SK-N-SH (cell line): Measurements from ENCODE around the gene ADIPOR2. TPM values are rescaled to one million over a fixed set of nuclear protein-coding genes. Genes with fewer than 3 reads are reported as not detected.

Experiments used
- CTCF ChIA-PET: fragments of 300-600, 350-600 bp; formaldehyde crosslinking; extraction: SDS; loops from one replicate; lab custom pipeline; 2021; lab: Yijun Ruan, JAX
- POLR2A ChIA-PET: fragments of 350-600 bp; sonication (Branson Sonifier 250); formaldehyde crosslinking; extraction: SDS; loops from one replicate; lab custom pipeline; 2020; ENCODE audit warnings: antibody characterized with exemption, inconsistent platforms; lab: Yijun Ruan, JAX
- DNase-seq: peaks from one replicate; pipeline ENCODE4 v3.0.0; 2012
- H2AFZ ChIP-seq: fragments of 200-600 bp; sonication (generic); 2 replicates; pipeline ENCODE4 v1.8.1; 2016; ENCODE audit warnings: antibody characterized with exemption, mild to moderate bottlenecking, low read depth
- H3F3A ChIP-seq: fragments of 200-600 bp; sonication (generic); replicated peaks from 2 replicates; pipeline ENCODE3; 2016; ENCODE audit warnings: antibody characterized with exemption, mild to moderate bottlenecking; ENCODE audit not compliant: insufficient read depth
- H3K27ac ChIP-seq, 2 experiments: fragments of 200-500 bp in 1 of 2; fragments of 200-600 bp in 1 of 2; sonication (Bioruptor generic) in 1 of 2; sonication (generic), shearing (Covaris generic) in 1 of 2; 2 replicates each; pipeline versions ENCODE4 v1.5.1 to v1.6.1; 2014 to 2016; ENCODE audit warnings: low read depth in 2 of 2, inconsistent platforms in 1 of 2, low read length in 1 of 2, mild to moderate bottlenecking in 1 of 2, mixed read lengths in 1 of 2
- H3K27me3 ChIP-seq: fragments of 200-600 bp; sonication (generic), shearing (Covaris generic); 2 replicates; pipeline ENCODE4 v1.6.1; 2016; ENCODE audit warnings: mixed run types; ENCODE audit not compliant: insufficient read depth
- H3K36me3 ChIP-seq, 2 experiments: fragments of 200-500 bp in 1 of 2; fragments of 200-600 bp in 1 of 2; sonication (Bioruptor generic) in 1 of 2; sonication (generic) in 1 of 2; replicated peaks in 1 of 2; 2 replicates each; pipeline versions ENCODE3 to v1.5.1; 2014 to 2016; ENCODE audit warnings: low read length in 1 of 2, mild to moderate bottlenecking in 1 of 2; ENCODE audit not compliant: insufficient read depth in 2 of 2, control insufficient read depth in 1 of 2
- H3K4me1 ChIP-seq, 2 experiments: fragments of 200-500 bp in 1 of 2; fragments of 200-600 bp in 1 of 2; sonication (Bioruptor generic) in 1 of 2; sonication (generic), shearing (Covaris generic) in 1 of 2; 2 replicates each; pipeline versions ENCODE4 v1.5.1 to v1.6.1; 2014 to 2016; ENCODE audit warnings: low read depth in 1 of 2, low read length in 1 of 2, mixed run types in 1 of 2; ENCODE audit not compliant: insufficient read depth in 2 of 2, control insufficient read depth in 1 of 2
- H3K4me2 ChIP-seq: fragments of 200-600 bp; sonication (generic), shearing (Covaris generic); 2 replicates; pipeline ENCODE4 v1.6.1; 2017; ENCODE audit warnings: mixed run types
- H3K4me3 ChIP-seq, 2 experiments: fragments of 200-500 bp in 1 of 2; fragments of 200-600 bp in 1 of 2; sonication (Bioruptor generic) in 1 of 2; sonication (generic), shearing (Covaris generic) in 1 of 2; 2 replicates each; pipeline versions ENCODE4 v1.5.1 to v1.8.1; 2014 to 2016; ENCODE audit warnings: low read depth in 2 of 2, inconsistent platforms in 1 of 2, low read length in 1 of 2, mild to moderate bottlenecking in 1 of 2, mixed read lengths in 1 of 2, moderate library complexity in 1 of 2
- H3K79me2 ChIP-seq: fragments of 200-600 bp; sonication (generic); 2 replicates; pipeline ENCODE4 v1.8.1; 2017; ENCODE audit warnings: mild to moderate bottlenecking; ENCODE audit not compliant: insufficient read depth
- H3K9ac ChIP-seq: fragments of 200-600 bp; sonication (generic); 2 replicates; pipeline ENCODE4 v1.6.1; 2017; ENCODE audit warnings: mixed run types
- H3K9me2 ChIP-seq: fragments of 200-600 bp; sonication (generic); 2 replicates; pipeline ENCODE4 v1.6.1; 2017; ENCODE audit warnings: mixed run types
- H3K9me3 ChIP-seq: fragments of 200-600 bp; sonication (generic); 2 replicates; pipeline ENCODE4 v1.6.1; 2017; ENCODE audit warnings: mixed run types, mild to moderate bottlenecking, moderate library complexity
- H4K20me1 ChIP-seq: fragments of 200-600 bp; sonication (generic); 2 replicates; pipeline ENCODE4 v1.6.1; 2017; ENCODE audit warnings: mild to moderate bottlenecking, mixed run types; ENCODE audit not compliant: insufficient read depth
- ELF1 ChIP-seq: IDR thresholded peaks from 2 replicates; pipeline ENCODE4 v1.4.0; 2012
- EZH2phosphoT487 ChIP-seq: fragments of 200-600 bp; sonication (generic); IDR thresholded peaks from 2 replicates; pipeline ENCODE4 v1.6.1; 2017; ENCODE audit warnings: low read depth, mixed run types, mild to moderate bottlenecking, antibody characterized with exemption, moderate library complexity, borderline replicate concordance
- FOSL2 ChIP-seq: IDR thresholded peaks from 2 replicates; pipeline ENCODE4 v1.4.0; 2012; ENCODE audit warnings: low read depth, mild to moderate bottlenecking, moderate library complexity, borderline replicate concordance
- FOXJ3 ChIP-seq: sonication (generic); formaldehyde crosslinking; IDR thresholded peaks from 2 replicates; pipeline ENCODE4 v1.5.1; 2020; ENCODE audit warnings: mild to moderate bottlenecking, missing genetic modification reagents
- FOXM1 ChIP-seq: IDR thresholded peaks from 2 replicates; pipeline ENCODE4 v1.4.0; 2012; ENCODE audit warnings: low read depth, mild to moderate bottlenecking
- GABPA ChIP-seq: IDR thresholded peaks from 2 replicates; pipeline ENCODE4 v1.4.0; 2012; ENCODE audit warnings: low read depth, mild to moderate bottlenecking
- MXI1 ChIP-seq: IDR thresholded peaks from 2 replicates; pipeline ENCODE4 v1.6.1; 2012; ENCODE audit warnings: mild to moderate bottlenecking, low read depth, low read length, improper control_type of control experiment
- NRF1 ChIP-seq: IDR thresholded peaks from 2 replicates; pipeline ENCODE4 v1.6.1; 2012; ENCODE audit warnings: low read depth, mild to moderate bottlenecking, low read length
- POLR2AphosphoS5 ChIP-seq: IDR thresholded peaks from 2 replicates; pipeline ENCODE4 v1.6.1; 2012; ENCODE audit warnings: low read depth, low read length
- RCOR1 ChIP-seq: fragments of 150-350 bp; IDR thresholded peaks from 2 replicates; pipeline ENCODE4 v1.6.1; 2017; ENCODE audit warnings: antibody characterized with exemption, low read length
- SMC3 ChIP-seq: IDR thresholded peaks from 2 replicates; pipeline ENCODE4 v1.6.1; 2012; ENCODE audit warnings: low read depth, low read length, improper control_type of control experiment
- TEAD4 ChIP-seq: IDR thresholded peaks from 2 replicates; pipeline ENCODE4 v1.4.0; 2012; ENCODE audit warnings: mild to moderate bottlenecking, borderline replicate concordance; ENCODE audit not compliant: insufficient read depth
- USF1 ChIP-seq: IDR thresholded peaks from 2 replicates; pipeline ENCODE4 v1.4.0; 2012; ENCODE audit warnings: low read depth, borderline replicate concordance
- YY1 ChIP-seq: IDR thresholded peaks from 2 replicates; pipeline ENCODE4 v1.4.0; 2012; ENCODE audit warnings: low read depth, mild to moderate bottlenecking
- WGBS: methylation state at CpG from one replicate; pipeline ENCODE4 v1.1.6; 2017; ENCODE audit warnings: low lambda C conversion rate; 5-methylcytosine and 5-hydroxymethylcytosine counted together
- polyA plus RNA-seq, 3 experiments: library from polyadenylated mRNA; depleted of rRNA; stranded (reverse); fragments of >200 nt; gene quantifications; 2 replicates each; pipeline ENCODE4 v1.2.3, GENCODE V29; 2012
- TF ChIP-seq, protein P1 (sequence below): IDR thresholded peaks from 2 replicates; pipeline ENCODE4 v1.4.0; 2012; ENCODE audit warnings: low read depth, borderline replicate concordance
- TF ChIP-seq, protein P2 (sequence below): IDR thresholded peaks from 2 replicates; pipeline ENCODE4 v1.4.0; 2012; ENCODE audit warnings: low read depth

The ADIPOR2 gene
- polyA plus RNA-seq, 1 of the 3 experiments (the other 2 are of a cell fraction) = 17.1 TPM

DNA sequence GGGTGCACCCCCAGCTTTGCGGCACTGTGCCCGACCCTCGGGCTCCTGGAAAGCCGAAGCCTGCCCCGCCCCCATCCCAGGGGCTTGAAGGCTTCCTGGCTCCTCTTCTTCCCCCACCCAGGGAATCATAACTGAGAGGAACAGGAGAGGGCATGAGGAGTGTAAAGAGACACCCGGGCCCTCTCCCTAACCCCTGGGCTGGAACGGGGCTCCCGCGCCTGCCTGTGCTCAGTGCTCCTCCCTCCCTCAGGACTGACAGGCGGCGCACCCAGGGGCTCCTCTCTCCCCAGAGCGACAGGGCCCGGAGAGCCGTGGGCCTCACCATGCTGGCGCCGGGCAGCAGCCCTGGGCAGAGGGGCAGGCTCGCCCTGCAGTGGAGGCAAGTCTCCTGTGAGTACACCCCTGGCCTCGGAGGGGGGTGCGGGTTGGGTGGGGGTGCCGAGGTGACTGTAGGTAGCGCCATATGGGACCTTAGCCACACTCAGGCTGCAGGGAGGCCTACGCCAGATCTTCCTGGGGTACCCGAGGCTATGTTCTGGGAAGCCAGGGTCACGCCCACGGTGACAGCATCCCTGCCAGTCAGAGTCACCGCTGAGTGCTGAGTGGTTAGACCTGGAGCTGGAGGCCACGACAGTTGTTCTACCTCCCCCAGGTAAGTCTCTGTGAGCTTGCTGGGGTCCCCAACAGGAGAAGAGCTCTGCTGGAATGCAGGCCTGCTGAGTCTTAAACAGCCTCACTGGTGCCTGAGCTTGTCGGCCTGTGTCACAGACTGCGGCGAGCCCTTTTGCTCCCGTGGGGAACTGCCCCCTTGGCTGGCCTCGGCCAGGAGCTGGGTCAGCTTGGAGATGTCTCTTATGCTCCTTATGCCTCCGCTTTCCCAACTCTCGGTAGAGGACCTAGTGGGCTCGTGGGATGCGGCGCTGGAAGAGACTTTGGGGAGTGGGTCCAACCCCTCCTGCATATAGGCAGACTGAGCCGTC lies 137.2 kb downstream of the ADIPOR2 start:
- Histone ChIP-seq H3K9me3 (no peaks in the 10 kb centered on the region), H3K36me3 (no peaks in the 10 kb centered on the region), H3K4me2 (no peak overlapping the region), H3F3A (no peaks in the 10 kb centered on the region), H4K20me1 (no peaks in the 10 kb centered on the region), H3K4me1 (peaks cover 0 to 66% of the 10 kb centered on the region in 2 experiments; a peak in 2 of 4 replicates), H3K79me2 (no peaks in the 10 kb centered on the region), H2AFZ (no peak overlapping the region), H3K9me2 (no peaks in the 10 kb centered on the region), H3K4me3 (no peak overlapping the region), H3K9ac (no peak overlapping the region), H3K27ac (no peak overlapping the region), H3K27me3 (no peaks in the 10 kb centered on the region)
- no peak for DNase-seq
- 75% methylated on average over 22 of the region's 38 CpGs for WGBS
- CTCF ChIA-PET = interaction anchor here (0.7 to 3.1 kb wide), 4 partner anchors 8 to 112 kb away, joined by 3 to 13 read pairs (median 4); partner anchors contain the start of gene LRTM2
- POLR2A ChIA-PET = no interaction called here
- TF ChIP-seq FOSL2 (no peak), GABPA (no peak), USF1 (no peak), EZH2phosphoT487 (no peak), ELF1 (no peak), SMC3 (no peak), POLR2AphosphoS5 (no peak)
- TF ChIP-seq, protein P1, sequence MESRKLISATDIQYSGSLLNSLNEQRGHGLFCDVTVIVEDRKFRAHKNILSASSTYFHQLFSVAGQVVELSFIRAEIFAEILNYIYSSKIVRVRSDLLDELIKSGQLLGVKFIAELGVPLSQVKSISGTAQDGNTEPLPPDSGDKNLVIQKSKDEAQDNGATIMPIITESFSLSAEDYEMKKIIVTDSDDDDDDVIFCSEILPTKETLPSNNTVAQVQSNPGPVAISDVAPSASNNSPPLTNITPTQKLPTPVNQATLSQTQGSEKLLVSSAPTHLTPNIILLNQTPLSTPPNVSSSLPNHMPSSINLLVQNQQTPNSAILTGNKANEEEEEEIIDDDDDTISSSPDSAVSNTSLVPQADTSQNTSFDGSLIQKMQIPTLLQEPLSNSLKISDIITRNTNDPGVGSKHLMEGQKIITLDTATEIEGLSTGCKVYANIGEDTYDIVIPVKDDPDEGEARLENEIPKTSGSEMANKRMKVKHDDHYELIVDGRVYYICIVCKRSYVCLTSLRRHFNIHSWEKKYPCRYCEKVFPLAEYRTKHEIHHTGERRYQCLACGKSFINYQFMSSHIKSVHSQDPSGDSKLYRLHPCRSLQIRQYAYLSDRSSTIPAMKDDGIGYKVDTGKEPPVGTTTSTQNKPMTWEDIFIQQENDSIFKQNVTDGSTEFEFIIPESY = no peak
- TF ChIP-seq, protein P2, sequence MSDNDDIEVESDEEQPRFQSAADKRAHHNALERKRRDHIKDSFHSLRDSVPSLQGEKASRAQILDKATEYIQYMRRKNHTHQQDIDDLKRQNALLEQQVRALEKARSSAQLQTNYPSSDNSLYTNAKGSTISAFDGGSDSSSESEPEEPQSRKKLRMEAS = no peak
- TF ChIP-seq, all 33 proteins: peak for 0

GRCh38 chr12:1828856-1829255 lies 138.0 kb downstream of the ADIPOR2 start:
- Histone ChIP-seq H3K9ac (no peak overlapping the region), H4K20me1 (no peaks in the 10 kb centered on the region), H3K27ac (no peak overlapping the region; a peak in 1 of 4 replicates), H3K9me3 (no peaks in the 10 kb centered on the region), H3K27me3 (no peaks in the 10 kb centered on the region), H3K36me3 (no peaks in the 10 kb centered on the region), H3K79me2 (no peaks in the 10 kb centered on the region), H3K9me2 (no peaks in the 10 kb centered on the region), H3K4me3 (no peak overlapping the region), H3K4me1 (peaks cover 0 to 63% of the 10 kb centered on the region in 2 experiments; a peak in 2 of 4 replicates), H2AFZ (no peak overlapping the region), H3F3A (no peaks in the 10 kb centered on the region), H3K4me2 (no peak overlapping the region)
- WGBS = 77% methylated on average over 15 of the region's 16 CpGs
- no peak for TF ChIP-seq USF1
- no peak for TF ChIP-seq YY1
- TF ChIP-seq, protein P1 = no peak
- TF ChIP-seq RCOR1 = no peak
- TF ChIP-seq FOXJ3 (CRISPR knock-in tag) = no peak
- no peak for TF ChIP-seq NRF1
- no peak for TF ChIP-seq TEAD4
- no peak for TF ChIP-seq FOXM1
- TF ChIP-seq POLR2AphosphoS5 = no peak
- TF ChIP-seq MXI1 = no peak
- TF ChIP-seq, protein P2 = no peak
- POLR2A ChIA-PET = no interaction called here
- DNase-seq = no peak
- CTCF ChIA-PET = interaction anchor here (0.7 to 3.1 kb wide), 3 partner anchors 8 to 176 kb away, joined by 4 to 13 read pairs (median 4); partner anchors contain the start of gene LRTM2
